Astrocyte (in vitro differentiated cells and primary cell): Measurements from ENCODE around the gene ZFP42.

Source experiments
- EZH2 ChIP-seq: IDR thresholded peaks from 2 replicates; pipeline ENCODE4 v1.6.1; 2012; ENCODE audit warnings: mild to moderate bottlenecking, low read length, inconsistent platforms; ENCODE audit not compliant: insufficient read depth
- TF ChIP-seq, protein P1 (sequence below): IDR thresholded peaks from 2 replicates; pipeline ENCODE4 v1.5.1; 2011; ENCODE audit warnings: low read depth, mild to moderate bottlenecking, inconsistent platforms, low read length, moderate library complexity; ENCODE audit not compliant: insufficient read depth

- TF ChIP-seq, protein P1, sequence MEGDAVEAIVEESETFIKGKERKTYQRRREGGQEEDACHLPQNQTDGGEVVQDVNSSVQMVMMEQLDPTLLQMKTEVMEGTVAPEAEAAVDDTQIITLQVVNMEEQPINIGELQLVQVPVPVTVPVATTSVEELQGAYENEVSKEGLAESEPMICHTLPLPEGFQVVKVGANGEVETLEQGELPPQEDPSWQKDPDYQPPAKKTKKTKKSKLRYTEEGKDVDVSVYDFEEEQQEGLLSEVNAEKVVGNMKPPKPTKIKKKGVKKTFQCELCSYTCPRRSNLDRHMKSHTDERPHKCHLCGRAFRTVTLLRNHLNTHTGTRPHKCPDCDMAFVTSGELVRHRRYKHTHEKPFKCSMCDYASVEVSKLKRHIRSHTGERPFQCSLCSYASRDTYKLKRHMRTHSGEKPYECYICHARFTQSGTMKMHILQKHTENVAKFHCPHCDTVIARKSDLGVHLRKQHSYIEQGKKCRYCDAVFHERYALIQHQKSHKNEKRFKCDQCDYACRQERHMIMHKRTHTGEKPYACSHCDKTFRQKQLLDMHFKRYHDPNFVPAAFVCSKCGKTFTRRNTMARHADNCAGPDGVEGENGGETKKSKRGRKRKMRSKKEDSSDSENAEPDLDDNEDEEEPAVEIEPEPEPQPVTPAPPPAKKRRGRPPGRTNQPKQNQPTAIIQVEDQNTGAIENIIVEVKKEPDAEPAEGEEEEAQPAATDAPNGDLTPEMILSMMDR, result no peak
- no peak for TF ChIP-seq EZH2
These were observed 47.6 kb downstream of the ZFP42 start for GRCh38 chr4:188043154-188043553.
